Inferior parietal cortex (tissue), 1 donor: Measurements from ENCODE around the gene ESRRG.

Experiments
- DNase-seq: peaks from one replicate; pipeline ENCODE4 v3.0.0-alpha.2; 2016; ENCODE audit errors: extremely low spot score

The ESRRG gene

GRCh38 chr1:216502528-216503162 is 220.6 kb downstream of the ESRRG start:
- no peak for DNase-seq

DNA sequence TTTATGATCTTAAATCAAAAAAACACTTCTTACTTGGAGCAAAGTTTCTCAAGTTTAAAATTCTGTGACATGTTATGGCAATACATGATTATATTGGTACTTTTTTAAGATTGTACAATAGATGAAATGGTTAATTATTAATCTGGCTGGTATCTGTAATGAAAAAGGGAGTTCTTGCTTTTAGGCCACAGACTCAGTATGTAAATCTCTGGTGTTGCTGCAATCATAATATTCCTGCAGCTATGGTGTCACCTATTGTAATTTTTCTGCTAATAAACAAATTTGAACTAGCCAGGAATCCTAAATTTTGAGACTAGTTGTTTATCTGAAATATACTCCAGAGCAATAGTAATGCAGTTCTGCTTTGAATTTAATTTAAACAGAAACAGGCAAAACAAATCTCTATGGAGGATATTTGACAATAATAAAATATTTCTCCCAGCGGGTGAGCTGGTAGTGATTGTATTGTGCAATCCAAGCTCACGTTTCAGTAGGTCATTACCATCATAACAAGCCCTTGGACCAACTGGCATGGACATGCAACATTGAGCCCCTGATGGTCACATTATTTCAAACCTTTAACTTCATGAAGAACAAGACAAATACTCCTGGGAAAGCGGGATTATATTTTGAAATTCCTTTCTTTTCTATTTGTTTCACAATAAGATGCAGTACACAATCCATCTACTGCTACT is 222.8 kb downstream of the ESRRG start:
- DNase-seq = no peak

- no peak for DNase-seq
Measured at GRCh38 chr1:216499581-216500272, 223.5 kb downstream of the ESRRG start.

- DNase-seq = no peak
Measured at GRCh38 chr1:216498277-216498676, 225.0 kb downstream of the ESRRG start.

DNA sequence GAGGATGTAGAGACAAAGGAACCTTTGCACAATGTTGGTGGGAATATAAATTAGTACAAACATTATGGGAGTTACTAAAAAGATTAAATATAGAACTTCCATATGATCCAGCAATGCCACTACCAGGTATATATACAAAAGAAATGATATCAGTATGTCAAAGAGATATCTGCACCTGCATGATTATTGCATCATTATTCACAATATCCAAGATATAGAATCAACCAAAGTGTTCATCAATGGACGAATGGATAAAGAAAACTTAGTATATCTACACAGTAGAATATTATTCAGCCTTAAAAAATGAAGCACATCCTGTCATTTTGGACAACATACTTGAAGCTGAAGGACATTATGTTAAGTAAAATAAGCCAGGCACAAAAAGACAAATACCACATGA is 238.2 kb downstream of the ESRRG start:
- no peak for DNase-seq

- no peak for DNase-seq
Measured at GRCh38 chr1:216483672-216484401, 239.4 kb downstream of the ESRRG start.

DNA sequence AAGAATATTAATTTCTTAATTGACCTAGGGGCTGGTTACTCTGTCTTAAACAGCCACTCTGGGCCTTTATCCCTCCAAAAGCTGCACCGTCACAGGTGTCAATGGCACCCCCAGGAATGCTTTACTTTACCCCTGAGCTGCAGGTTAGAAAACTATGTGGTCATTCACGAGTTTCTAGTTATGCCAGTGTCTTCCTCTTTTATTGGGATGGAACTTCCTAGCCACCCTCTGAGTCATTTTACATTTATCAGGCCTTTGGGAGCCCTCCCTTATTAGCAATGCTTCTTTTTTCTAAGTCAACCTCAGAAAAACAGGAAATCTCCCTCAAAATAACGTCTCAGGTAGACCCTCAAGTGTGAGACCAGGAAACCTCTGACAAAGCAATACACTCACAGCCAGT is 240.6 kb downstream of the ESRRG start:
- DNase-seq = no peak

DNA sequence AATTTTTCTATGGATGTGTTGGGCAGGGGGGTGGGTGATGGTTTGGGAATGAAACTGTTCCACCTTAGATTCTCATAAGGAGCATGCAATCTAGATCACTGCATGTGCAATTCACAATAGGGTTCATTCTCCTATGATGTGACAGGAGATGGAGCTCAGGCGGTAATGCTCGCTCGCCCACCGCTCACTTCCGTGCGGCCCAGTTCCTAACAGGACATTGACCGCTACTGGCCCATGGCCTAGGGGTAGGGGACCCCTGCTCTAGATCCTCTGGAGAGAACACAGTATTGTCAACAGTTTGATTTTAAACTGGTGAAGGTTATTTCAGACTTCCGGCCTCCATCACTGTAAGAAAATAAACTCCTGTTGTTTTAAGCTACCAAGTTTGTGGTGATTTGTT is 245.0 kb downstream of the ESRRG start:
- no peak for DNase-seq

DNA sequence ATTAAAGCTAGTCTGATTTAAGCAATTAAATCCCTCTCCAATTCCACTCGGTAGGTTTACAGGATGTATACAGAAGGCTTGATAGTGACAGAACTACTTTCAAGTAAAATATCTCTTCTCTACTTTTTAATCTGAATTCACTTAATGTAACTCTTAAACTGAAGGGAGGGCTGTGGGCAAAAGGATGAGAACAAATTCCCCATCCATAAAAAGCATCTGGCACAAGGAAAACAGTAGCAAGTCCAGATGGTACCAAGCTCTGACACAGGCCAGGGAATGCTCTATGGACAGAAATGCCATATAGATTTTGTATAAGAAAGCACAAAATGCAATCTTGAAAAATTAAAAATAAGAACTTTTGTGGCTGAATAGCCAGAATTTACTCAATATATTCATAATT is 246.9 kb downstream of the ESRRG start:
- DNase-seq = no peak

DNA sequence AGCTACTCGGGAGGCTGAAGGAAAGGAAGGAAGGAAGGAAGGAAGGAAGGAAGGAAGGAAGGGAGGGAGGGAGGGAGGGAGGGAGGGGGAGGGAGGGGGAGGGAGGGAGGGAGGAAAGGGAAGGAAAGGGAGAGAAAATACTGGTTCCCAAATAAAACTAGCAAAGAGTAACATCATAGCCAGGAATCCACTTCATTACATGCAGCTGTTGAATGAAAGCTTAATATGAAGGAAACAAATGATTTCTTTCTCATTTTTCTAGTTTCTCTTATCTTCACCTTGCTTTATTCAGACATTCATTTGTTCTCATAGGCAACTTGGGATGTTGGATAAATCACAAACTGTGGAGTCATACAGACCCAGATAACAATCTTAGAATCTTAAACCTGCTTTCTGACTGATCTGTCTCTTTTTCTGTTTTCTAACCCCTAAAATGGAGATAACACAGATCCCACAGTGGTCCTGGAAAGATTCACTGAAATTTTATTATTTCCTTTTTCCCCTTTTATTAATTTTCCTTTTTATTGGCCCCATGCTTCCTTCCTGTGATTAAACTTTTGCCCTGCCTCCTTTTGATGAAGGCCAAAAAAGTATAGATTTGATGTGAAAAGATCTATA is 247.5 kb downstream of the ESRRG start:
- DNase-seq = no peak

GRCh38 chr1:216466162-216466801 is 256.9 kb downstream of the ESRRG start:
- DNase-seq = no peak

DNA sequence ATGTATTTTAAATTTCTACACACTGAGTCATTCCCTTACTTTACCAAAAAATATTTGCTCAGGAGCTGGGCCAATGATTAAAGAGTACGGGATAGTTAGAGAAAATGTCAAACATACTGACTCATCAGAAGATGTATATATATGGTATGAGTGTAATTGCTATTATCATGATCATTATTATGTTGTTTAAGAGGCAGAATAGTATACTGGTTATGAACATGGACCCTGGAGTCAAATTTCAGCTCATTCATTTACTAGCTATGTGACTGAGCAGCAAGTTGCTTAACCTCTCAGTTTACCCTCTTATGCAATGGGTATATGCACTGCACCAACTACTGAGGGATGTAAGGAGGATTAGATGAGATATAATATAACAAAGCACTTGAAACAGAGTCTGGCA is 258.7 kb downstream of the ESRRG start:
- no peak for DNase-seq

DNA sequence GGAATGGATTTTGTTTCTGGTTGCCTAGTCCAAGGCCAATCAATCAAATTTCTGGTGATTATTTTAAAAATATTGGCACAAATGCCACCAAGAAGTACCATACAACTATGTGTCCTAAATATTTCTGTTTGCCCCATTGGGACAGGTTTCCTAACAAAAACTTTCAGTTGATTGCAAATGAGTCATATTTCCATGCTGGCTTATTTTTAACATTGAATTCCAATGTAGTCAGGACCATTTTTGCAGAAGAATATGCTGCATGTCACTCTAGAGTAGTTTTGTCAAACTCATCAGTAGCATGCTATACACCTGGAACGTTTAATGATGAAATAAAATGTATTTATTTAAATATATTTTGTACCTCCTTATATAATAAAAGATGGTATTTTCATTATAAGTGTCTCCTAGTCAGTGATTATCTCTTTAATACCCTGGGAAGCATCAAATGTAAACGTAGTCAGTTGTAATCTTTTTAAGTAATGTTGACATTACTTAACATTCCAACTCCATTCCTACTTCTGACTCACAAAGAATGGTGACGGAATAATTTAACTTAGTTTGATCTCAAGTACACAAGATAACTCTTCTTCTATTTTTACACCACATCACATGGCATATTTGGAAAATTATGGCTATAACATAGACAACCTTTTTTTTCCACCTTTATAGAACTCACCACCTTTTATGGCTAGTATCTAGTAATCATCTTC is 261.0 kb downstream of the ESRRG start:
- DNase-seq = no peak

- no peak for DNase-seq
Measured at GRCh38 chr1:216461466-216461865, 261.8 kb downstream of the ESRRG start.

DNA sequence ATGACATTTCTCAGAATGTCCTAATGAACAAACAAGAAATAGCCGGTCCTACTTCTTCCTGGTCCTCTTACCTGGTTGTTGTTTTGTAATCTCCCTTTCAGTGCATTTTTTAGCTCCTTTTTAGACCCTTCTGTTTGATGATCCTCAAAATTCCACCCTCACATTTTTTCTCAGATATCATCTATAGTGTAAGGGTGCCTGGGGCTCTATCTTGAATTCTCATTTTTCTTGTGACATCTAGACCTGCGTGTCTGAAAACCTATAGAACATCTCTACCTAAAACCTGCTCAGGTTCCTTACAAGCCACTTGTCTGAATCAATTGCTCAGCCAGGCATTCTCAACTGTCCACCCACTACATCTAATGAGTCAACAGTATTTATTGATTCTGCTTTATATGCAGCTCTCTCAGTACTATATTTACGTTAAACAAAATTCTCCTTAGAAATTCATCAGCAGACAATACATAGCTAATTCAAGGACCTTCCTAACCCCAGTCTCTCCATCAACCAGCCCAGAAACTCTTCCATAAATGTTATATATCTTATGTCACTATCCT is 263.5 kb downstream of the ESRRG start:
- DNase-seq = no peak

GRCh38 chr1:216458812-216459211 is 264.4 kb downstream of the ESRRG start:
- no peak for DNase-seq

DNA sequence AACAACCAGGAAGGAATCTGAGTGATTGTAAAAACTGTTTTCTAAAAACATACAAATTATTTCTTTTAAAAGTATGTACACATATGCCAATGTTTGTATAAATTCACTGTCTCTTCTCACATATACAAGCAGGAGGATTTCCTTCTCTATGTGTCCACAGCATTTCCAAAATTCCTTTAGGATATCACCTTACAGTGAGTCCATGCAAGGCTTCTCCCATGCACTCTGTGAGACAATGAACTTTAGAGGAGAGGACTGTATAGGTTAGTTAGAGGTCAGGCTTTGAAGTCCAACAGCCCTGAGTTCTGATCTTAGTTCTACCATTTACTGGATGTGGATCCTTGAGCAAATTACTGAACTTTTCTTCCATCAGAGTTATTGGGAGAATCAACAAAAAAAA is 265.9 kb downstream of the ESRRG start:
- DNase-seq = no peak

DNA sequence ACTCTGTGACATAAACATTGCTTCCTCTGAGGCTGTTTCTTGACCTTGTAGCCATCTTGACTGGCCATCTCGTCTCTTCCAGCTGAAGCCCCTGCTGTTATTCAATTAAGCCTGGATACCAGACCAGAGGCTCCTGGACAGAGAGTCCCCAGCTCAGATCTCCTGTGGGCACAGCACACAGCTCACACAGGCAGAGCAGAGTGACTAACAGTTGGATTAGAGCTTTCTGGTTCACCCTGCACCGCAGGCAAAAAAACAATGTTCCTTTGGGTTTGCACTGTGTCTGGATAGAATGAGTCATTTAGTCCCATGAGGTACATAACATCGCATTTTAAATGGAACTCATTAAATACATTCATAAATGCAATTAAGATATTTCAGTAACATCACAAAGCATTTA is 266.5 kb downstream of the ESRRG start:
- no peak for DNase-seq

DNA sequence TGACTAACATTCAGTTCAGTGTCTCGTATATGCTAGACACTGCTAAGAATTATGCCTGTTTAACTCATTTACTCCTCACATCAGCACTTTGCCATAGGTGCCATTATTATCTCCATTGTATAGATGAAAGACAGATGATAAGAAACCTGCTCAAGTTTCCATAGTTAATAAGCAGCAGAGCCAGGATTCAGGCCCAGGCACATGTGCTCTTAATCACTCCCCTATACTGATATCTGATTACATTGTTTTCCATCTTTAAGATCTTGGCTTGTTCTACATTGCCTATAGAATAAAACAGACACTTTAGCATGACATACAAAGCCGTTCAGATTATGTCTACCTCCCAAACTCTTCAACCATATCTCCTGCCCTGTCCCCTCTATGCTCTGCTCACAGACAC is 269.5 kb downstream of the ESRRG start:
- no peak for DNase-seq
